ENCODE data around the gene TNIK. TPM values are rescaled to one million over a fixed set of nuclear protein-coding genes. Genes with fewer than 3 reads are reported as not detected.
"Not testable (repeated sequence)": the region's sequence is repeated elsewhere in the genome, so short reads cannot be mapped to it uniquely, and the experiment has no call there.

The TNIK gene
- total RNA-seq, 6 experiments from 2014 or later: 10.6 to 17.2 (median 11.8) TPM

DNA sequence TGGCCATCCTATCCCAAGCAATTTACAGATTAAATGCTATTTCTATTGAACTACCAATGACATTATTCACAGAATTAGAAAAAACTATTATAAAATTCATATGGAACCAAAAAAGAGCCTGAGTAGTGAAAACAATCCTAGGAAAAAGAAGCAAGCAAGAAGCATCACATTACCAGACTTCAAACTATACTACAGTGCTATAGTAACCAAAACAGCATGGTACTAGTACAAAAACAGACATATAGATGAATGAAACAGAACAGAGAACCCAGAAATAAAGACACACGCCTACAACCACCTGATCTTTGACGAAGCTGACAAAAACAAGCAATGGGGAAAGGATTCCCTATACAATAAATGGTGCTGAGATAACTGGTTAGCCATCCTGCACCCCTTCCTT lies 152.2 kb downstream of the TNIK start:
- 0 out of 2 replicates have a peak, but pooled peaks cover 12% of the 10 kb centered on the region for H3K36me3 Mint-ChIP-seq (ENCODE audit: low read depth)
- H3K4me1 Mint-ChIP-seq (ENCODE audit: low read depth): peaks cover 71% of the 10 kb centered on the region

GRCh38 chr3:171307046-171307585 lies 153.1 kb downstream of the TNIK start:
- Mint-ChIP-seq H3K4me1 (ENCODE audit: low read depth) (peaks cover 71% of the 10 kb centered on the region), H3K9me3 (no peaks in the 10 kb centered on the region; the same call in 1 of the 2 replicates), H3K27me3 (ENCODE audit: insufficient read depth) (no peaks in the 10 kb centered on the region; the same call in 1 of the 2 replicates), H3K4me3 (peak overlapping the region; percentile 73), H3K36me3 (ENCODE audit: low read depth) (0 out of 2 replicates have a peak, but pooled peaks cover 12% of the 10 kb centered on the region), H3K27ac (peak overlapping the region; percentile 87)
- DNase-seq: no peak
- TF ChIP-seq, protein P1, sequence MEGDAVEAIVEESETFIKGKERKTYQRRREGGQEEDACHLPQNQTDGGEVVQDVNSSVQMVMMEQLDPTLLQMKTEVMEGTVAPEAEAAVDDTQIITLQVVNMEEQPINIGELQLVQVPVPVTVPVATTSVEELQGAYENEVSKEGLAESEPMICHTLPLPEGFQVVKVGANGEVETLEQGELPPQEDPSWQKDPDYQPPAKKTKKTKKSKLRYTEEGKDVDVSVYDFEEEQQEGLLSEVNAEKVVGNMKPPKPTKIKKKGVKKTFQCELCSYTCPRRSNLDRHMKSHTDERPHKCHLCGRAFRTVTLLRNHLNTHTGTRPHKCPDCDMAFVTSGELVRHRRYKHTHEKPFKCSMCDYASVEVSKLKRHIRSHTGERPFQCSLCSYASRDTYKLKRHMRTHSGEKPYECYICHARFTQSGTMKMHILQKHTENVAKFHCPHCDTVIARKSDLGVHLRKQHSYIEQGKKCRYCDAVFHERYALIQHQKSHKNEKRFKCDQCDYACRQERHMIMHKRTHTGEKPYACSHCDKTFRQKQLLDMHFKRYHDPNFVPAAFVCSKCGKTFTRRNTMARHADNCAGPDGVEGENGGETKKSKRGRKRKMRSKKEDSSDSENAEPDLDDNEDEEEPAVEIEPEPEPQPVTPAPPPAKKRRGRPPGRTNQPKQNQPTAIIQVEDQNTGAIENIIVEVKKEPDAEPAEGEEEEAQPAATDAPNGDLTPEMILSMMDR (IDR thresholded peaks at IDR 0.05): no peak

More for the DNA sequence above, 152.2 kb downstream of the TNIK start:
- Mint-ChIP-seq H3K4me3 (no peak overlapping the region), H3K27me3 (ENCODE audit: insufficient read depth) (no peaks in the 10 kb centered on the region; the same call in 1 of the 2 replicates), H3K27ac (no peak overlapping the region), H3K9me3 (no peaks in the 10 kb centered on the region; the same call in 1 of the 2 replicates)
- TF ChIP-seq, protein P1 (IDR thresholded peaks at IDR 0.05): no peak
- no peak for DNase-seq

DNA sequence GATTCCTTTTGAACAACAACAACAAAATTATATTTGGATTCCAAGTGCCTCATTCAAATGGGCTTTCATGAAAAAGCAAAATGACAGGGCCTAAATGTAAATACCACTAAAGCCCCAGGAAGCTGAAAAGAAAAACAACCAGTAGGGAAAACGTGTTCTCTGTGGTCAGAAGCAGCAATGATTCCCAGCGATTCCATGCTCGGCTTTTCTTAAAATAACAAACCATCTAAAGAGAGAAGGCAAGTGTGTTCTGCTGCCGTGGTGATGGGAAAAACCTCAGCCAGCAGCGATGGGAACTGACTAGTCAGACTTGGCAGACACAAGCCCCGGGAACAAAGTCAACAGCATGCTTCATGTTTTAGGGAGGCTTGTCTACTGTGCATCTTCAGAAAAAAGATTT lies 153.6 kb downstream of the TNIK start:
- TF ChIP-seq, protein P1 (IDR thresholded peaks at IDR 0.05): no peak
- 0 out of 2 replicates have a peak, but pooled peaks cover 12% of the 10 kb centered on the region for H3K36me3 Mint-ChIP-seq (ENCODE audit: low read depth)
- H3K4me3 Mint-ChIP-seq: peak overlapping the region; percentile 73
- peak overlapping the region; percentile 87 for H3K27ac Mint-ChIP-seq
- H3K27me3 Mint-ChIP-seq (ENCODE audit: insufficient read depth): no peaks in the 10 kb centered on the region; the same call in 1 of the 2 replicates
- H3K4me1 Mint-ChIP-seq (ENCODE audit: low read depth): peaks cover 71% of the 10 kb centered on the region
- DNase-seq: peak; percentile 96
- H3K9me3 Mint-ChIP-seq: no peaks in the 10 kb centered on the region; the same call in 1 of the 2 replicates

GRCh38 chr3:171305823-171306222 lies 154.4 kb downstream of the TNIK start:
- H3K4me1 Mint-ChIP-seq (ENCODE audit: low read depth): peaks cover 67% of the 10 kb centered on the region

GRCh38 chr3:171304498-171304897 lies 155.7 kb downstream of the TNIK start:
- Mint-ChIP-seq H3K36me3 (ENCODE audit: low read depth) (peaks cover 27% of the 10 kb centered on the region; the same call in 1 of the 2 replicates), H3K4me1 (ENCODE audit: low read depth) (peaks cover 54% of the 10 kb centered on the region)
- not testable (repeated sequence) for H3K4me3 Mint-ChIP-seq; H3K27me3 Mint-ChIP-seq (ENCODE audit: insufficient read depth); H3K27ac Mint-ChIP-seq; DNase-seq; H3K9me3 Mint-ChIP-seq

More at GRCh38 chr3:171305823-171306222, 154.4 kb downstream of the TNIK start:
- H3K27me3 Mint-ChIP-seq (ENCODE audit: insufficient read depth); H3K9me3 Mint-ChIP-seq; DNase-seq: not testable (repeated sequence)
- Mint-ChIP-seq H3K27ac (peak overlapping the region; percentile 87), H3K36me3 (ENCODE audit: low read depth) (peaks cover 14% of the 10 kb centered on the region; the same call in 1 of the 2 replicates), H3K4me3 (peak overlapping the region; percentile 73; the same call in 1 of the 2 replicates)

- H3K27me3 Mint-ChIP-seq (ENCODE audit: insufficient read depth); H3K27ac Mint-ChIP-seq; DNase-seq; H3K9me3 Mint-ChIP-seq; H3K4me3 Mint-ChIP-seq: not testable (repeated sequence)
- Mint-ChIP-seq H3K4me1 (ENCODE audit: low read depth) (peaks cover 49% of the 10 kb centered on the region), H3K36me3 (ENCODE audit: low read depth) (peaks cover 32% of the 10 kb centered on the region; the same call in 1 of the 2 replicates)
These were observed 156.2 kb downstream of the TNIK start for GRCh38 chr3:171304017-171304416.

DNA sequence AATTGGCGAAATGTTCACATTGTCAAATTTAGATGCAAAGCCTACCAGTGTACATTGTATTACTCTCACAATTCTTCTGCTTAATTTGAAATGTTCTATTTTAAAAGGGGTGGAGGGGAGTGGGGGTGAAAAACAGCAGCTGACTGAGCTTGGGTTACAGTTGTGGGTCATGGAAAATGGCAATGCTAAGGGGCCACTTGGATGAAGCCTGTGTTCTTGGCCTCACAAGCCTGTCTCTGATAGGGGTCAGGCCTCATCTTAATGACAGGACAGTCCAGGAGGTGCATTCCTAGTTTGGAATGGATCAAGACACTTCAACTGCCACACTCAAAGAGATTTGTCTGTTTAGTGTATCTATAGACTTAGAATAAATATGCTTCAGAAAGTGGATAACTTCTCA lies 158.2 kb downstream of the TNIK start:
- H3K36me3 Mint-ChIP-seq (ENCODE audit: low read depth): peaks cover 26% of the 10 kb centered on the region; the same call in 1 of the 2 replicates
- no peak overlapping the region for H3K27ac Mint-ChIP-seq
- H3K4me1 Mint-ChIP-seq (ENCODE audit: low read depth): peaks cover 32% of the 10 kb centered on the region
- no peak overlapping the region for H3K4me3 Mint-ChIP-seq
- H3K27me3 Mint-ChIP-seq (ENCODE audit: insufficient read depth): no peaks in the 10 kb centered on the region; the same call in 1 of the 2 replicates
- TF ChIP-seq, protein P1 (IDR thresholded peaks at IDR 0.05): no peak
- no peaks in the 10 kb centered on the region for H3K9me3 Mint-ChIP-seq
- DNase-seq: no peak

Data from HFFc6 (cell line).